Caco-2 (cell line): ENCODE data around the gene ILF3. TPM values are rescaled to one million over a fixed set of nuclear protein-coding genes. Genes with fewer than 3 reads are reported as not detected.
A peak's percentile ranks its signal among the peaks of the same experiment; 100 is the strongest.

Source experiments
- BruUV-seq: library from RNA; stranded (reverse); fragments of 400-500 nt; replicated peaks from 2 replicates; lab custom pipeline; 2021; lab: Mats Ljungman, UMichigan
- CTCF ChIA-PET: fragments of 300-600 bp; sonication (Branson Sonifier 250); formaldehyde crosslinking; loops from one replicate; lab custom pipeline; 2022; ENCODE audit warnings: antibody characterized with exemption; lab: Charles Lee
- POLR2A ChIA-PET: fragments of 300-600 bp; sonication (Branson Sonifier 250); formaldehyde crosslinking; loops from one replicate; lab custom pipeline; 2022; ENCODE audit warnings: antibody characterized with exemption; lab: Charles Lee
- DNase-seq, 2 experiments: peaks; one replicate each; pipeline versions ENCODE4 v3.0.0 to v3.0.0-alpha.2; 2020 to 2022
- H3K27me3 ChIP-seq: replicated peaks from 2 replicates; pipeline ENCODE4 v1.6.0; 2011; ENCODE audit warnings: low read length; ENCODE audit not compliant: control insufficient read depth, insufficient read depth
- H3K36me3 ChIP-seq: 2 replicates; pipeline ENCODE4 v1.5.1; 2011; ENCODE audit warnings: low read length; ENCODE audit not compliant: control insufficient read depth, insufficient read depth
- H3K4me1 ChIP-seq: fragments of 250-450 bp; sonication (Bioruptor Pico); 2 replicates; pipeline ENCODE4 v1.5.1; 2020; ENCODE audit warnings: mild to moderate bottlenecking
- H3K4me3 ChIP-seq: 2 replicates; pipeline ENCODE4 v1.5.1; 2011; ENCODE audit warnings: low read depth, mild to moderate bottlenecking, control low read depth, low read length
- H3K9me3 ChIP-seq: fragments of 250-450 bp; sonication (Bioruptor Pico); 2 replicates; pipeline ENCODE4 v1.5.1; 2020; ENCODE audit warnings: mild to moderate bottlenecking, moderate library complexity
- H3K27ac Mint-ChIP-seq: one replicate; pipeline ENCODE4 v1.8.0; 2022; ENCODE audit warnings: mixed read lengths; ENCODE audit not compliant: unreplicated experiment
- H3K27me3 Mint-ChIP-seq: one replicate; pipeline ENCODE4 v1.8.0; 2022; ENCODE audit warnings: mixed read lengths; ENCODE audit not compliant: insufficient read depth, unreplicated experiment
- H3K36me3 Mint-ChIP-seq: one replicate; pipeline ENCODE4 v1.8.0; 2022; ENCODE audit warnings: mild to moderate bottlenecking, mixed read lengths; ENCODE audit not compliant: insufficient read depth, unreplicated experiment
- H3K4me1 Mint-ChIP-seq: one replicate; pipeline ENCODE4 v1.8.0; 2022; ENCODE audit warnings: low read depth, mixed read lengths; ENCODE audit not compliant: unreplicated experiment
- H3K4me3 Mint-ChIP-seq: one replicate; pipeline ENCODE4 v1.8.0; 2022; ENCODE audit warnings: mild to moderate bottlenecking, moderate library complexity, mixed read lengths; ENCODE audit not compliant: unreplicated experiment
- H3K9me3 Mint-ChIP-seq: one replicate; pipeline ENCODE4 v1.8.0; 2022; ENCODE audit warnings: mixed read lengths; ENCODE audit not compliant: unreplicated experiment
- intact Hi-C: fragments of 100-400 bp; cut with micrococcal nuclease; formaldehyde crosslinking; loops from one replicate; pipeline ENCODE4 v1.10.0; 2022; ENCODE audit not compliant: unreplicated experiment
- total RNA-seq: library from RNA; stranded (reverse); gene quantifications from 2 replicates; pipeline ENCODE4 v1.2.3, GENCODE V29; 2022
- TF ChIP-seq, protein P1 (sequence below), 2 experiments: fragments of 200-600 bp in 1 of 2; IDR thresholded peaks; 1 replicate in 1 of 2; 2 replicates in 1 of 2; pipeline versions ENCODE4 v1.5.1 to v1.8.0; 2011 to 2022; ENCODE audit warnings: antibody characterized with exemption in 1 of 2, control low read depth in 1 of 2, inconsistent platforms in 1 of 2, low read depth in 1 of 2, low read length in 1 of 2, mild to moderate bottlenecking in 1 of 2, moderate library complexity in 1 of 2; ENCODE audit not compliant: insufficient read depth in 1 of 2, severe bottlenecking in 1 of 2, unreplicated experiment in 1 of 2

ILF3 gene
- total RNA-seq, 1 experiment from 2014 or later: 399 TPM

GRCh38 chr19:10683064-10683426 is 28.9 kb downstream of the ILF3 start:
- intact Hi-C loops: no loop called here
- Histone ChIP-seq H3K36me3 (peaks cover 19% of the 10 kb centered on the region), H3K9me3 (no peaks in the 10 kb centered on the region), H3K27me3 (no peaks in the 10 kb centered on the region), H3K4me1 (no peaks in the 10 kb centered on the region), H3K4me3 (no peak overlapping the region)
- H3K36me3 Mint-ChIP-seq: peaks cover 95% of the 10 kb centered on the region
- BruUV-seq: no TSS peak
- ChIA-PET CTCF (no interaction called here), POLR2A (no interaction called here)
- no peaks in the 10 kb centered on the region for H3K4me1 Mint-ChIP-seq
- H3K27me3 Mint-ChIP-seq: no peaks in the 10 kb centered on the region
- TF ChIP-seq, protein P1, sequence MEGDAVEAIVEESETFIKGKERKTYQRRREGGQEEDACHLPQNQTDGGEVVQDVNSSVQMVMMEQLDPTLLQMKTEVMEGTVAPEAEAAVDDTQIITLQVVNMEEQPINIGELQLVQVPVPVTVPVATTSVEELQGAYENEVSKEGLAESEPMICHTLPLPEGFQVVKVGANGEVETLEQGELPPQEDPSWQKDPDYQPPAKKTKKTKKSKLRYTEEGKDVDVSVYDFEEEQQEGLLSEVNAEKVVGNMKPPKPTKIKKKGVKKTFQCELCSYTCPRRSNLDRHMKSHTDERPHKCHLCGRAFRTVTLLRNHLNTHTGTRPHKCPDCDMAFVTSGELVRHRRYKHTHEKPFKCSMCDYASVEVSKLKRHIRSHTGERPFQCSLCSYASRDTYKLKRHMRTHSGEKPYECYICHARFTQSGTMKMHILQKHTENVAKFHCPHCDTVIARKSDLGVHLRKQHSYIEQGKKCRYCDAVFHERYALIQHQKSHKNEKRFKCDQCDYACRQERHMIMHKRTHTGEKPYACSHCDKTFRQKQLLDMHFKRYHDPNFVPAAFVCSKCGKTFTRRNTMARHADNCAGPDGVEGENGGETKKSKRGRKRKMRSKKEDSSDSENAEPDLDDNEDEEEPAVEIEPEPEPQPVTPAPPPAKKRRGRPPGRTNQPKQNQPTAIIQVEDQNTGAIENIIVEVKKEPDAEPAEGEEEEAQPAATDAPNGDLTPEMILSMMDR (IDR thresholded peaks at IDR 0.05; ENCODE audit: insufficient read depth in 1 of 2, low read depth in 1 of 2, low read length in 1 of 2, severe bottlenecking in 1 of 2, unreplicated experiment in 1 of 2): no peak
- H3K4me3 Mint-ChIP-seq: no peak overlapping the region
- H3K9me3 Mint-ChIP-seq: no peaks in the 10 kb centered on the region
- H3K27ac Mint-ChIP-seq: no peak overlapping the region
- DNase-seq: no peak

- H3K4me3 Mint-ChIP-seq: no peak overlapping the region
- H3K27ac Mint-ChIP-seq: no peak overlapping the region
- no peaks in the 10 kb centered on the region for H3K4me1 Mint-ChIP-seq
- H3K4me1 ChIP-seq: no peaks in the 10 kb centered on the region
- H3K4me3 ChIP-seq: no peak overlapping the region
- no peaks in the 10 kb centered on the region for H3K9me3 ChIP-seq
- H3K27me3 Mint-ChIP-seq: no peaks in the 10 kb centered on the region
- H3K36me3 ChIP-seq: peaks cover 17% of the 10 kb centered on the region
- no peaks in the 10 kb centered on the region for H3K27me3 ChIP-seq
- TF ChIP-seq, protein P1 (IDR thresholded peaks at IDR 0.05; ENCODE audit: insufficient read depth in 1 of 2, low read depth in 1 of 2, low read length in 1 of 2, severe bottlenecking in 1 of 2, unreplicated experiment in 1 of 2): no peak
- H3K9me3 Mint-ChIP-seq: no peaks in the 10 kb centered on the region
- intact Hi-C loops: no loop called here
- BruUV-seq: no TSS peak
- CTCF ChIA-PET: no interaction called here
- DNase-seq: no peak
- H3K36me3 Mint-ChIP-seq: peaks cover 95% of the 10 kb centered on the region
- POLR2A ChIA-PET: no interaction called here
Observed at GRCh38 chr19:10683582-10683981, 29.4 kb downstream of the ILF3 start.

- no peaks in the 10 kb centered on the region for H3K9me3 ChIP-seq
- TSS peak; percentile 32 for BruUV-seq
- ChIA-PET POLR2A (no interaction called here), CTCF (no interaction called here)
- H3K4me1 ChIP-seq: no peaks in the 10 kb centered on the region
- H3K9me3 Mint-ChIP-seq: no peaks in the 10 kb centered on the region
- no peaks in the 10 kb centered on the region for H3K4me1 Mint-ChIP-seq
- H3K4me3 ChIP-seq: no peak overlapping the region
- intact Hi-C loops: no loop called here
- H3K36me3 Mint-ChIP-seq: peaks cover 97% of the 10 kb centered on the region
- no peak overlapping the region for H3K4me3 Mint-ChIP-seq
- no peak for DNase-seq
- H3K27ac Mint-ChIP-seq: no peak overlapping the region
- TF ChIP-seq, protein P1 (IDR thresholded peaks at IDR 0.05; ENCODE audit: insufficient read depth in 1 of 2, low read depth in 1 of 2, low read length in 1 of 2, severe bottlenecking in 1 of 2, unreplicated experiment in 1 of 2): no peak
- H3K27me3 Mint-ChIP-seq: no peaks in the 10 kb centered on the region
- peaks cover 14% of the 10 kb centered on the region for H3K36me3 ChIP-seq
- H3K27me3 ChIP-seq: no peaks in the 10 kb centered on the region
Observed at GRCh38 chr19:10685210-10685609, 31.1 kb downstream of the ILF3 start.
